ENCODE measurements around the gene DEFB118.

The DEFB118 gene

GRCh38 chr20:31374346-31374745, 5.9 kb downstream of the DEFB118 start:
- in situ Hi-C loops (cut with HindIII; ENCODE audit: low pct_ligation_motif_present, low sequenced_read_pairs) = no loop called here
- Histone ChIP-seq H3K36me3 (replicated peaks) (no peaks in the 10 kb centered on the region), H3K27me3 (replicated peaks) (no peaks in the 10 kb centered on the region), H3K4me3 (ENCODE audit: low read depth, low read length) (no peak overlapping the region), H3K27ac (no peak overlapping the region)
- DNase-seq = no peak
- no peak for TF ChIP-seq CTCF (IDR thresholded peaks at IDR 0.05; ENCODE audit: low read depth, low read length, missing control alignments)

GRCh38 chr20:31390490-31390889, 22.1 kb downstream of the DEFB118 start, which contains the start of gene DEFB119:
Gene DEFB119, minus strand, starts transcription at chr20:31390590. Its CDS starts 107 bp downstream, at chr20:31390483.
- H3K36me3 ChIP-seq (replicated peaks) = no peaks in the 10 kb centered on the region
- no peak within 1 kb of the TSS for H3K27ac ChIP-seq
- DNase-seq = no peak
- in situ Hi-C loops (cut with HindIII; ENCODE audit: low pct_ligation_motif_present, low sequenced_read_pairs) = no loop called here
- no peak for TF ChIP-seq CTCF (IDR thresholded peaks at IDR 0.05; ENCODE audit: low read depth, low read length, missing control alignments)
- no peak within 1 kb of the TSS for H3K4me3 ChIP-seq (ENCODE audit: low read depth, low read length)
- H3K27me3 ChIP-seq (replicated peaks) = no peaks in the 10 kb centered on the region

- TF ChIP-seq CTCF (IDR thresholded peaks at IDR 0.05; ENCODE audit: low read depth, low read length, missing control alignments) = no peak
- no peaks in the 10 kb centered on the region for H3K27me3 ChIP-seq (replicated peaks)
- H3K4me3 ChIP-seq (ENCODE audit: low read depth, low read length) = no peak overlapping the region
- in situ Hi-C loops (cut with HindIII; ENCODE audit: low pct_ligation_motif_present, low sequenced_read_pairs) = no loop called here
- no peak for DNase-seq
- H3K36me3 ChIP-seq (replicated peaks) = no peaks in the 10 kb centered on the region
- no peak overlapping the region for H3K27ac ChIP-seq
These were observed 24.4 kb downstream of the DEFB118 start for GRCh38 chr20:31392836-31393235.

- TF ChIP-seq CTCF (IDR thresholded peaks at IDR 0.05; ENCODE audit: low read depth, low read length, missing control alignments) = no peak
- DNase-seq = no peak
- Histone ChIP-seq H3K36me3 (replicated peaks) (no peaks in the 10 kb centered on the region), H3K4me3 (ENCODE audit: low read depth, low read length) (no peak overlapping the region), H3K27me3 (replicated peaks) (no peaks in the 10 kb centered on the region), H3K27ac (no peak overlapping the region)
- in situ Hi-C loops (cut with HindIII; ENCODE audit: low pct_ligation_motif_present, low sequenced_read_pairs) = no loop called here
These were observed 26.5 kb downstream of the DEFB118 start for GRCh38 chr20:31394900-31395299.

GRCh38 chr20:31403886-31404285, 35.5 kb downstream of the DEFB118 start:
- no peak overlapping the region for H3K4me3 ChIP-seq (ENCODE audit: low read depth, low read length)
- no peak for DNase-seq
- no peak overlapping the region for H3K27ac ChIP-seq
- no peaks in the 10 kb centered on the region for H3K36me3 ChIP-seq (replicated peaks)
- no peak for TF ChIP-seq CTCF (IDR thresholded peaks at IDR 0.05; ENCODE audit: low read depth, low read length, missing control alignments)
- no peaks in the 10 kb centered on the region for H3K27me3 ChIP-seq (replicated peaks)
- in situ Hi-C loops (cut with HindIII; ENCODE audit: low pct_ligation_motif_present, low sequenced_read_pairs) = no loop called here

GRCh38 chr20:31406115-31406514, 37.7 kb downstream of the DEFB118 start, which contains the start of gene DEFB121:
Gene DEFB121, minus strand, starts transcription at chr20:31406215. Its CDS starts 63 bp downstream, at chr20:31406152.
- in situ Hi-C loops (cut with HindIII; ENCODE audit: low pct_ligation_motif_present, low sequenced_read_pairs) = no loop called here
- H3K4me3 ChIP-seq (ENCODE audit: low read depth, low read length) = no peak within 1 kb of the TSS

More at GRCh38 chr20:31406115-31406514, 37.7 kb downstream of the DEFB118 start, which contains the start of gene DEFB121:
- no peak for TF ChIP-seq CTCF (IDR thresholded peaks at IDR 0.05; ENCODE audit: low read depth, low read length, missing control alignments)
- no peak for DNase-seq
- no peaks in the 10 kb centered on the region for H3K36me3 ChIP-seq (replicated peaks)
- no peak within 1 kb of the TSS for H3K27ac ChIP-seq
- H3K27me3 ChIP-seq (replicated peaks) = no peaks in the 10 kb centered on the region
